ENCODE results near the gene GJD4. TPM values are rescaled to one million over a fixed set of nuclear protein-coding genes. Genes with fewer than 3 reads are reported as not detected.

Gene GJD4
- total and polyA plus RNA-seq, 4 donors: not detected

- no peak for DNase-seq (ENCODE audit: low spot score)
- no peak overlapping the region for H3K4me3 ChIP-seq (ENCODE audit: low read depth in 1 of 3, low read length in 3 of 3)
- H3K4me1 ChIP-seq (ENCODE audit: control insufficient read depth in 4 of 4, insufficient read depth in 4 of 4, low read length in 3 of 4): peaks cover 0 to 3% (median 0%) of the 10 kb centered on the region in 4 donors
- TF ChIP-seq, protein P1, sequence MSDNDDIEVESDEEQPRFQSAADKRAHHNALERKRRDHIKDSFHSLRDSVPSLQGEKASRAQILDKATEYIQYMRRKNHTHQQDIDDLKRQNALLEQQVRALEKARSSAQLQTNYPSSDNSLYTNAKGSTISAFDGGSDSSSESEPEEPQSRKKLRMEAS (IDR thresholded peaks at IDR 0.05): no peak
- no peak for TF ChIP-seq FOXA2 (IDR thresholded peaks at IDR 0.05)
- TF ChIP-seq REST (IDR thresholded peaks at IDR 0.05): no peak
- TF ChIP-seq TAF1 (conservative IDR thresholded peaks at IDR 0.05): no peak
- no peak overlapping the region for H3K9ac ChIP-seq (ENCODE audit: low read depth in 1 of 2, low read length in 2 of 2)
- H3K36me3 ChIP-seq (ENCODE audit: control insufficient read depth in 4 of 4, insufficient read depth in 3 of 4, low read depth in 1 of 4, low read length in 3 of 4): no peaks in the 10 kb centered on the region
- no peak overlapping the region for H3K27ac ChIP-seq (ENCODE audit: low read depth in 1 of 2, low read length in 2 of 2)
- no peaks in the 10 kb centered on the region for H3K27me3 ChIP-seq (ENCODE audit: control insufficient read depth in 4 of 4, insufficient read depth in 4 of 4, low read length in 3 of 4)
- no peaks in the 10 kb centered on the region for H3K9me3 ChIP-seq (ENCODE audit: control insufficient read depth in 4 of 4, low read length in 3 of 4)
These were observed 26.9 kb downstream of the GJD4 start for GRCh38 chr10:35632027-35632426.

DNA sequence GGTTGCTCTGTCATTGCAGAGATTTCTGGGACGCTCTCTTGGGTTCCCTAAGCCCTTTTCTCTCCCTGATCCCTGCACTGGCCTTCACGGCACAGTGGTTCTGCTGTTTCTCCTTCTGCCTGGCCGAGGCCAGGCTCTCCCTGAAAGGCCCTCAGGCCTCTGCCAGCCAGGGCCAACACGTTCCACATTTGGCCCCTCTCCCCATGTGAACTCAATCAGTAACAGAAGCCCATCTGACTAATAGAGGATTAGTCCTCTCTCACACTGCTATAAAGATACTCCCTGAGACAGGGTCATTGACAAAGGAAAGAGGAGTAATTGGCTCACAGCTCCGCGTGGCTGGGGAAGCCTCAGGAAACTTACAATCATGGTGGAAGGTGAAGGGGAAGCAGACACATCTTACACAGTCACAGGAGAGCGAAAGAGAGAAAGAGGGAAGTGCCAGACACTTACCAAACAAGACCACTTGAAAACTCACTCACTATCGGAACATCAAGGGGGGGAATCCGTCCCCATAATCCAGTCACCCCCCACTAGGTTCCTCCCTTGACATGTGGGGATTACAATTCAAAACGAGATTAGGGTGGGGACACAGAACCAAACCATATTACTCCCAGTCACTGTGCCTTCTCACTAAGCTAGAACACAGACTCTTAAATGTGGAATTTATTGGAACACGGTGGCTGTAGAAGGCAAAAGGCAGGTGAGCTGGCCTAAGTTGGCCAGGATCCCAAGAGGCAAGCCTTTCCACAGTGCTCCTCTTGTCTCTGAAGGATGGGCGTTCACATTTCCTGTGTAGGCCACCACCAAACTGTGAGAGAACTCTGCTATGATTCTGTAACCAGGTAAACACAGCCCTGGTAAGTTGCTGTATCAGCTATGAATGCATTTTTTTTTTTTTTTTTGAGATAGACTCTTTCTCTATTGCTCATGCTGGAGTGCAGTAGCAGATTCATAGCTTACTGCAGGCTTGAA lies 28.2 kb downstream of the GJD4 start:
- Histone ChIP-seq H3K9me3 (ENCODE audit: control insufficient read depth in 4 of 4, low read length in 3 of 4) (no peaks in the 10 kb centered on the region), H3K36me3 (ENCODE audit: control insufficient read depth in 4 of 4, insufficient read depth in 3 of 4, low read depth in 1 of 4, low read length in 3 of 4) (no peaks in the 10 kb centered on the region), H3K4me3 (ENCODE audit: low read depth in 1 of 3, low read length in 3 of 3) (no peak overlapping the region), H3K27me3 (ENCODE audit: control insufficient read depth in 4 of 4, insufficient read depth in 4 of 4, low read length in 3 of 4) (no peaks in the 10 kb centered on the region), H3K9ac (ENCODE audit: low read depth in 1 of 2, low read length in 2 of 2) (no peak overlapping the region), H3K4me1 (ENCODE audit: control insufficient read depth in 4 of 4, insufficient read depth in 4 of 4, low read length in 3 of 4) (peaks cover 0 to 3% (median 0%) of the 10 kb centered on the region in 4 donors), H3K27ac (ENCODE audit: low read depth in 1 of 2, low read length in 2 of 2) (no peak overlapping the region)
- no peak for DNase-seq (ENCODE audit: low spot score)
- 63% methylated on average over 12 of the region's 12 CpGs for WGBS
- no peak for TF ChIP-seq RXRA (IDR thresholded peaks at IDR 0.05)

- H3K27me3 ChIP-seq (ENCODE audit: control insufficient read depth in 4 of 4, insufficient read depth in 4 of 4, low read length in 3 of 4): no peaks in the 10 kb centered on the region
- no peak for TF ChIP-seq ZBTB33 (IDR thresholded peaks at IDR 0.05)
- TF ChIP-seq JUND (IDR thresholded peaks at IDR 0.05): no peak
- peak; percentile 96 to 97 for TF ChIP-seq RAD21 (IDR thresholded peaks at IDR 0.05)
- TF ChIP-seq EGR1 (IDR thresholded peaks at IDR 0.05; ENCODE audit: low read depth in 2 of 2): no peak
- TF ChIP-seq, protein P2, sequence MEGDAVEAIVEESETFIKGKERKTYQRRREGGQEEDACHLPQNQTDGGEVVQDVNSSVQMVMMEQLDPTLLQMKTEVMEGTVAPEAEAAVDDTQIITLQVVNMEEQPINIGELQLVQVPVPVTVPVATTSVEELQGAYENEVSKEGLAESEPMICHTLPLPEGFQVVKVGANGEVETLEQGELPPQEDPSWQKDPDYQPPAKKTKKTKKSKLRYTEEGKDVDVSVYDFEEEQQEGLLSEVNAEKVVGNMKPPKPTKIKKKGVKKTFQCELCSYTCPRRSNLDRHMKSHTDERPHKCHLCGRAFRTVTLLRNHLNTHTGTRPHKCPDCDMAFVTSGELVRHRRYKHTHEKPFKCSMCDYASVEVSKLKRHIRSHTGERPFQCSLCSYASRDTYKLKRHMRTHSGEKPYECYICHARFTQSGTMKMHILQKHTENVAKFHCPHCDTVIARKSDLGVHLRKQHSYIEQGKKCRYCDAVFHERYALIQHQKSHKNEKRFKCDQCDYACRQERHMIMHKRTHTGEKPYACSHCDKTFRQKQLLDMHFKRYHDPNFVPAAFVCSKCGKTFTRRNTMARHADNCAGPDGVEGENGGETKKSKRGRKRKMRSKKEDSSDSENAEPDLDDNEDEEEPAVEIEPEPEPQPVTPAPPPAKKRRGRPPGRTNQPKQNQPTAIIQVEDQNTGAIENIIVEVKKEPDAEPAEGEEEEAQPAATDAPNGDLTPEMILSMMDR (IDR thresholded peaks at IDR 0.05; ENCODE audit: low read depth, low read length, missing input control): peak; percentile 91
- no peak for TF ChIP-seq RXRA (IDR thresholded peaks at IDR 0.05)
- 13% methylated on average over 6 of the region's 6 CpGs for WGBS
These were observed 30.4 kb downstream of the GJD4 start for GRCh38 chr10:35635576-35635975.

More at GRCh38 chr10:35635576-35635975, 30.4 kb downstream of the GJD4 start:
- H3K27ac ChIP-seq (ENCODE audit: low read depth in 1 of 2, low read length in 2 of 2): no peak overlapping the region
- DNase-seq (ENCODE audit: low spot score): no peak
- H3K4me3 ChIP-seq (ENCODE audit: low read depth in 1 of 3, low read length in 3 of 3): no peak overlapping the region
- peaks cover 0 to 12% (median 8%) of the 10 kb centered on the region in 4 donors for H3K4me1 ChIP-seq (ENCODE audit: control insufficient read depth in 4 of 4, insufficient read depth in 4 of 4, low read length in 3 of 4)
- H3K36me3 ChIP-seq (ENCODE audit: control insufficient read depth in 4 of 4, insufficient read depth in 3 of 4, low read depth in 1 of 4, low read length in 3 of 4): peaks cover 0 to 3% (median 0%) of the 10 kb centered on the region in 4 donors
- H3K9ac ChIP-seq (ENCODE audit: low read depth in 1 of 2, low read length in 2 of 2): no peak overlapping the region
- no peaks in the 10 kb centered on the region for H3K9me3 ChIP-seq (ENCODE audit: control insufficient read depth in 4 of 4, low read length in 3 of 4)
